Measurements from ENCODE around the gene MRFAP1L1. TPM values are rescaled to one million over a fixed set of nuclear protein-coding genes. Genes with fewer than 3 reads are reported as not detected.

Gene MRFAP1L1
- total RNA-seq, 1 experiment from 2014 or later: 57.7 TPM

- Mint-ChIP-seq H3K4me3 (peak overlapping the region; percentile 90 to 94), H3K27me3 (ENCODE audit: low read depth) (peaks cover 15% of the 10 kb centered on the region), H3K9me3 (peaks cover 6% of the 10 kb centered on the region in 2 experiments; a peak in 3 of 5 replicates), H3K27ac (no peak overlapping the region; a peak in 1 of 7 replicates), H3K36me3 (ENCODE audit: insufficient read depth in 1 of 3, low read depth in 3 of 3) (peaks cover 31 to 36% (median 32%) of the 10 kb centered on the region in 3 experiments), H3K4me1 (peaks cover 29 to 33% of the 10 kb centered on the region in 2 experiments)
- Histone ChIP-seq H4K20me1 (ENCODE audit: control insufficient read depth, insufficient read depth, insufficient read length) (no peaks in the 10 kb centered on the region), H3K23ac (ENCODE audit: insufficient read length, low read depth, low read length) (no peak overlapping the region), H3K79me1 (ENCODE audit: insufficient read depth, low read depth, low read length, poor library complexity, severe bottlenecking) (peaks cover 6% of the 10 kb centered on the region), H3K4ac (ENCODE audit: low read depth, low read length) (no peak overlapping the region), H2BK20ac (ENCODE audit: low read depth, low read length, poor library complexity, severe bottlenecking) (no peak overlapping the region), H2BK15ac (ENCODE audit: low read depth, low read length) (no peak overlapping the region), H3K4me1 (ENCODE audit: insufficient read depth, low read length) (peaks cover 5% of the 10 kb centered on the region), H3K56ac (ENCODE audit: insufficient read length, low read depth, low read length) (no peak overlapping the region), H3T11ph (ENCODE audit: low read length) (no peak overlapping the region), H4K5ac (ENCODE audit: insufficient read length, low read depth, low read length) (no peak overlapping the region), H3K14ac (ENCODE audit: insufficient read depth, low read length) (no peak overlapping the region), H2BK5ac (ENCODE audit: insufficient read length, low read length) (no peak overlapping the region), H3K4me2 (ENCODE audit: insufficient read depth, insufficient read length, low read length) (no peak overlapping the region), H4K8ac (replicated peaks; ENCODE audit: insufficient read length, low read depth, low read length) (no peak overlapping the region), H3K27ac (ENCODE audit: insufficient read length, low read depth, low read length) (no peak overlapping the region), H2AK5ac (ENCODE audit: insufficient read length, low read length) (no peak overlapping the region), H2AFZ (ENCODE audit: low read length) (no peak overlapping the region), H3K27me3 (ENCODE audit: insufficient read depth, low read length) (no peaks in the 10 kb centered on the region; the same call in 1 of the 2 replicates), H3K23me2 (ENCODE audit: insufficient read length, low read depth, low read length, poor library complexity, severe bottlenecking) (peaks cover 5% of the 10 kb centered on the region), H3K9ac (ENCODE audit: extremely low read depth, insufficient read length, low read length) (no peak overlapping the region), H3K79me2 (ENCODE audit: insufficient read depth, low read length) (peaks cover 12% of the 10 kb centered on the region; the same call in 1 of the 2 replicates), H4K91ac (ENCODE audit: insufficient read length, low read depth, low read length) (no peak overlapping the region), H3K9me3 (ENCODE audit: control insufficient read depth, low read depth, low read length) (no peaks in the 10 kb centered on the region), H2BK120ac (ENCODE audit: low read depth, low read length, poor library complexity, severe bottlenecking) (no peak overlapping the region), H2BK12ac (ENCODE audit: insufficient read length, low read depth, low read length) (no peak overlapping the region), H3K18ac (ENCODE audit: insufficient read length, low read depth, low read length) (no peak overlapping the region)
- no CpG with 5 or more reads among the region's 21 CpGs for WGBS (ENCODE audit: extremely low coverage, insufficient read length, low lambda C conversion rate)
- DNase-seq: no peak
- TF ChIP-seq CTCF (conservative IDR thresholded peaks at IDR 0.05): no peak
Observed at GRCh38 chr4:6676722-6677558, 32.7 kb downstream of the MRFAP1L1 start.
